GM21528 (cell line): ENCODE results near the gene STAB1.

Experiments used
- ATAC-seq: cut with Tn5 transposase; IDR thresholded peaks from one replicate; pipeline ENCODE4 v1.9.1; 2021; ENCODE audit warnings: mild to moderate bottlenecking, moderate library complexity; ENCODE audit not compliant: unreplicated experiment, low FRiP score

Gene STAB1

GRCh38 chr3:52532838-52533622 lies 37.9 kb downstream of the STAB1 start:
- ATAC-seq: no peak

DNA sequence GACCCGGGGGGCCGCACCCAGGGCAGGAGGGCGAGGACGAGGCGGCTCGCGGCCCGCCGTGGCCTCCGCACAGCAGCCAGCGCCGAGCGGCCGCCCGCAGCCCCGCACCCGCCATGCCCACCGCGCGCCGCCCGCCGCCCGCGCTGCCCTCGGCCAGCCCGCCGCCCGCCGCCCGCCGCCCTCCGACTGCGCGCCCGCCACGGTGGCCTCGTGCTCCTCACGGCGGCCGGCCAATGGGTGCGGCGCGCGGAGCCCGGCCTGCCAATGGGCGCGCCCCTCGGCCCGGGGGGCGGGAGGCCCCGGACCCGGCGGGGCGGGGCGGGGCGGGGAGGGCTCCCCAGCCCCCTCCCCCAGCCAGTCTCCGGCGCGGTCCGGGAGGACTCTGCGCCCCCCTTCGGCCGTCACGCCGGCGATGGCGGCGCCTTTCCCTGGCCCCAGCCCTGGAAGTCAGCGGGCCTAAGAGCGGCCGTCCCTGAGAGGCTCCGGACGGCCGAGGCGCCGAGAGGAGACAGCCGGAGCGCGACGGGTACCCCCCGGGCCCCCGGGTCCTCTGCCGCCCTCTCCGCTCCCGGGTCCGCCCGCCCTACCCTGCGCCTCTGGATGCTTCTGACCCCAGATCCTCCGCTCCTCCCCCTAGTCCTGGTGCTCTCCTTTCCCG lies 38.6 kb downstream of the STAB1 start, which contains the start of gene NT5DC2:
NT5DC2 (minus strand) TSS at position 235 of the 658 bp plus-strand sequence; CDS start at position 115, 120 bp downstream.
- peak; percentile 38 for ATAC-seq

DNA sequence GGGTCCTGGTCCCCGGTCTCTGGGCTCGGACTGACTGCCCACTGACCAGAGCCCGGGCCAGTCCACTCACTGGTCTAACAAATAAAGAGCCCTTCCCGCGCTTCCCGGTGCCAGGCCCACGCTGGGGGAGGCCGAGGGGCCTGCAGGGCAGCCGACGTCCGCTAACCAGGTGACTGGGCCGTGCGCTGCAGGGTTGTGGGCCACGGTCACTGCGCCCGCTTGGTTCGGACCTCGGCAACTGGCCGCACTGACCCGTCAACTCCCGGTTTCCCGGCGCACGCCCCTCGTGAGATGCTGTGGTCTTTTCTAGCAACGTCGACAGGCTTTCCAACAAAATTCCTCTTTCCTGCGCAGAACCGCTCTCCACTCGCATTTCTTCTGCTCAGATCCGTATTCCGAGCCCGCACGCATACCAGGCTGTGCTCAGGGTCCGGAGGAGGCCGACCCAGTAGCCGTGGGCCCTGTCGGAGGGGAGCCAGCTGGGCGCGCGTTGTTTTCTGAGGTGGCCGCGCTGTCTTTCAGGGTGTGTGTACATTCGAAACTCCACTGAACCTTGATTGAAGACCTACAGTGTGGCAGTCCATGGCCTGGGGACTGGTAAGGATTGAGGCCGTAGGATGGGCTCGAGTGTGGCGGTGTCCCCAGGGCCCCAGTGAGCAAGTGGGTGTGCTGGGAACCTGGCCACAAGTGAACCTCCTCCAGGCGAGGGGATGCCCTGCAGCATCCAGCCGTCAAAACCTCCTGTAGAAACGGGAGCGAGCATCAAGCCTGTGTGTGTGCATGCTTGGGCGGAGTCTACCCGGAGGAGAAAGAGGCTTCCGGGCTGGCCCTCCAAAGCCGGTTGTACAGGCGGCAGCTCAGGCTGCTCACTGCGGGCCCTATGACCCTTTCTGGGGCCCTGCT lies 39.4 kb downstream of the STAB1 start:
- ATAC-seq: no peak

DNA sequence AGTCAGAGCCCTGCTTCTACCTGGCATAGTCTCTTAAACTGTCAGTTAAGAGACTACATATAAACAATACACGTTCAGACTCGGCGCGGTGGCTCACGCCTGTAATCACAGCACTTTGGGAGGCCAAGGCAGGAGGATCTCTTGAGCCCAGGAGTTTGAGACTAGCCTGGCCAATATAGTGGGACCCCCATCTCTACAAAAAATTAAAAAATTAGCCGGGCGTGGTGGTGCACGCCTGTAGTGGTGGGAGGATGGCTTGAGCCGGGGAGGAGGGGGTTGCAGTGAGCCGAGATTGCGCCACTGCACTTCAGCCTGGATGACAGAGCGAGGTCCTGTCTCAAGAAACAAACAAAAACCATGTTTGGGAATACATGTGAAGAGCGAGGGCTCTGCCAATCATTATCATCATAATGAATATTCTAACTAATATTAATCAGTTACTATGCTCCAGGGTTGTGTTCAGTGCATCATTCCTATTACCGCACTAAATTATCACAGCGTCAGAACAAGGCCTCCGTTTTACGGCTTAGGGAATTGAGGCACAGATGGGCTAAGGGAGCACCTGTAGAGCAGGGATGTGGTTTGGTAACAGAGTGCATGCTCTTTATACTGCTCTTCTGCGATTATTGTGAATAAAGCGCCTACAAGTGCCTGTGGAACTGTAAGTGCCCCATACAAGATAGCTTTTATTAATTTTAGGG lies 40.4 kb downstream of the STAB1 start:
- no peak for ATAC-seq

DNA sequence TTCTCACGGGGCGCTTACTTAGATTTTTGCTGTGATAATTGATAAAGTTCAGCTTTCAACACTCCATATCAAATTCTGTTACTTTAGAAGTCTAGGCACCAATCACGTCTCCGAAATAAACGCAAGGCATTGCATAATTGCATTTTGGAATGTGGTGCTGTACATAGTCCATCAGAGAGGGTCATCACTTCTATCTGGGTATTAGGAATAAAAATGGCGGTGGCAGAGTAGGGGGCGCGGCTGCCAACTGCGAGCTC lies 40.9 kb downstream of the STAB1 start:
- no peak for ATAC-seq

- peak; percentile 81 for ATAC-seq
Measured at GRCh38 chr3:52536369-52537164, 41.4 kb downstream of the STAB1 start, which contains the start of gene UQCC5. UQCC5 (plus strand) TSS chr3:52536605; CDS start chr3:52536756, 151 bp downstream.

GRCh38 chr3:52537165-52537620 lies 42.1 kb downstream of the STAB1 start:
- no peak for ATAC-seq

DNA sequence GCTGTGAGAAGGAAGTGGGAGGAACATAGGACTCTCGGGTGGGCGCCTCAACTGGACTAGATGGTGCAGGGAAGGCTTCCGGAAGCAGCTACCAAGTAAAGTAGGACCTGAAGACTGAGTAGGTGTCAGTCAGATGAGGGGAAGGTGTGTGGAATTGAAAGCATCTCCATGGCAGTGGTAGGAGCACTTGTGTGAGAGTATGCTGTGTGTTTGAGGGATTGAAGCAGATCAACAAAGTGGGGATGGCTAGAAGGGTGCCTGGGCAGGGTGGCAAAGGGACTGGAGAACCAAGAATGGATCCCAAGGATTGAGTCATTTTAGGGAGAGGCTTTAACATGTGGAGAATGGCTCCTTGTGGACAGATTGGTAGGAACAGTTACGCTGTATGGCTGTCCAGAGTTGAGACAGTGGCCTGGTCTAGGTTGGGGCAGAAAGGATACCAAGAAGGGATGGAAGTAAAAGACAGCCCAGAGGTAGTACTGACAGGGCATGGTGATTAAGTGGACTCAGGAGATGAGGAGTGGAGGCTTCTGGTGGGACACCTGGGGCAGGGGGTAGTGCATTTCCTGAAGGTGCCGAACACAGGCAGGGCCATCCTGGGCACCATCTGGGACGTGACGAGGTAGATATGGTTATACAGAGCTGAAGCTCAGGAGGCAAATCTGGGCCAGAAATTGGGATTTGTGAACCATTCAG lies 42.7 kb downstream of the STAB1 start:
- no peak for ATAC-seq

GRCh38 chr3:52539010-52539653 lies 44.0 kb downstream of the STAB1 start:
- no peak for ATAC-seq

- ATAC-seq: no peak
Measured at GRCh38 chr3:52541050-52541449, 45.9 kb downstream of the STAB1 start.

GRCh38 chr3:52544937-52545336 lies 49.8 kb downstream of the STAB1 start:
- no peak for ATAC-seq

DNA sequence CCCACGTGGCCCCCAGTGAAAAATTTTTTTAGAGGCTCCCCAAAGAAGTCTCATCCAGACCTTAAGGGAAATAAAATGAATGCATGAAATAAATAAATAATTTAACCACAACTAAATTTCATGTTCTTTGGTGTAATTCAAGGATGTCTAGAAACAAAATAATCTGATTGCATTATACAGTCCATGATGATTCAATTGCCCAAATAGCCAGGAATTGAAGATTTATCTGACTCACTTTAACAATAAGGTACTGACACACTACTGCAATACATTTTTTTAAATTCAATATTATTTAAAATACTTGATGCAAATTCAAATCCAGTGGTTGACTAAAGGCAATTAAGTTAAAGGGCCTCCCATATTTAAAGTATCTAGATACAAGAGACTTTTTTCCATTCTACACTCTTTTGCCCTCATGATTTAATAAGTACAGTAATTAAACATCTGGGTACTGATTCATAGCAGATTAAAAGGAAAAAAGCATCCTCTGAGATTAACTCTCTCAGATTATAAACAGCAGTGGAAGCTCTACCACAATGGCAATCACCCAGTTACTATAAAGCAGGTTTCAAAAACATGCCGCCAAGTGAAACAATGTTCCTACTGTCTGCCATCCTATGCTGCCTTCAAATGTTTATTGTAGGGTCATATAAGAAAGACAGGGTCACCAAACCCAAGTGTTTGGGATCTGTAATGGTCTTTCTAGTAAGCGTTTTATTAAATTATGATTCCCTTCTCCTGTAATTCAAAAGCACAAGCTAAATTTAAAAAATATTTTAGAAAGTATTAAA lies 51.2 kb downstream of the STAB1 start:
- ATAC-seq: no peak

DNA sequence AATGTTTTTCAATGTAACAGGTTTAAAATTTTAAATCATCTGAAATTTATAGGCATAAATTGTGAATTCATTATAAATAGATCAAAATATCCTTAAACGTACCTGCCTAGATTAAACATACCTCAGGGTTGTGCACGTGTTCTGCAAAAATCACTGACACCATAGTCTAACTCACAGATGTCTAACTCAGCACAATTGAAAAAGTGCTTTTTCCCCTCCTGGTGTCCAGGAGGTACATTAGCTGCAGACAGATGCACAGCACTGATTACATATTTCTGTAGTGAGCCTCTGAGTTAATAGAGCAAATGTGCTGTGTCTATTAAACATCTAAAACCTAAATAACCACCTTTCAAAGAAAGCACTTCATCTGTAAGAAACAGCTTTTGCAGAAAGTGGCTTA lies 52.0 kb downstream of the STAB1 start:
- no peak for ATAC-seq

DNA sequence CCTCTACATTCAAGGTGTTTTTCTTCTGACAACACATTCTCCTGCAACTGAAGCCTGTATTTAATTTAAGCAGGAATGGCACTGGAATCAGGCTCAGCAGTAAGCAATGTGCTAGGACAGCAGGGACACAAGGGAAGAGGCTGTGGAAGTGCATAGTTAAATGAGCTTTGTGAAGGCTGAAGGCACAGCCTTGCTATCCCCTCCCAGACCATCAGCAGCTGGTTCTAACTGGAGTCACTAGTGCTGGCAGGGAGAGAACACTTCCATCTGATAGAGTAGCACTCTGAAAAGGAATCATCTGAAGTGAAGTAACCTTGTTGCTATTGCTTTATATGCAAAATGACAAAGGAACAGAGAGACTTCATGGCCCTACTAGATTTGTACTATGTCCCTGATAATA lies 56.0 kb downstream of the STAB1 start:
- no peak for ATAC-seq

DNA sequence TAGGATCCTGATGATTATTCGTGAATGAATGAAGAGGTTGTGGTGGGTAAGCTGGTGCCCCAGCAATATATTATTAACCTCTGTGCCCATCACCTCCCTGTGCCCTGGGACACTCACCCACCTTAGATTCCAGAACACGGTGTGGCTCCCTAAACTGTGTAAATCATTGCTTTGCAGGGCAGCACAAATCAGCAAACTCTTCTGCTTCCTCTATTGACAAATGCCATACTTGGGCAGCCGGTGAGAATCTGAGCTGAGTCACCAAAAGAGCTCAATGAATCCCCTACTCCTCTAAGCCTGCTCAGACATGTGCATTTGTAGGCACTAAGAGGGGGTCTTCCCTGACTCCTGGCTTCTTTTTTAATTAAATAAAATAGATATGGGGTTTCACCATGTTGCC lies 57.0 kb downstream of the STAB1 start:
- no peak for ATAC-seq

GRCh38 chr3:52554026-52554755 lies 59.1 kb downstream of the STAB1 start:
- ATAC-seq: no peak

DNA sequence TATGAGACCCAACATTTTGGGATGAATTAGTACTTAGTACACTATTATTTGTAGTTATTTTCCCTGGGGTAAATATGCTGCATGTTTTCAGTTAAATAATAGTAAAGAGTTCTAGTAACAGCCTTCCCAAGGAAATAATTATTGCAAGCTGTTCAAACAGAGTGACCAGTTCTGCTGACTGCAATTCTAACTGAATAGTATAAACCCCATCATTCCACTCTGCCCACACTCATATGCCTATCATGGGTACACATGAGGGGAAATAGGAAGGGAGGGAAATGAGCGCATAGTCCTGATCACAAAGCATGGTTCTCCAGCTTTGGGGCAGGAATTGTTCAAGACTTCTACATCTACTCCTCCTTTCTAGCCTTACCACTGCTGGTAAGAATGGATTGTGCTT lies 59.9 kb downstream of the STAB1 start:
- no peak for ATAC-seq
